KMS-11 (cell line): ENCODE measurements around the gene ANK3.

Experiments used
- H2AFZ ChIP-seq: fragments of 200-600 bp; sonication (generic); 2 replicates; pipeline ENCODE4 v1.6.1; 2016; ENCODE audit warnings: antibody characterized with exemption, mixed run types, low read depth
- H3K27ac ChIP-seq: fragments of 200-600 bp; sonication (generic); 2 replicates; pipeline ENCODE4 v1.6.1; 2016; ENCODE audit warnings: mild to moderate bottlenecking, mixed run types
- H3K27me3 ChIP-seq: fragments of 200-600 bp; sonication (generic); 2 replicates; pipeline ENCODE4 v1.6.1; 2017; ENCODE audit warnings: mild to moderate bottlenecking, low read depth, mixed run types, moderate library complexity; ENCODE audit not compliant: insufficient read depth
- H3K36me3 ChIP-seq: fragments of 200-600 bp; sonication (generic); 2 replicates; pipeline ENCODE4 v1.6.1; 2017; ENCODE audit warnings: mild to moderate bottlenecking, mixed run types; ENCODE audit not compliant: insufficient read depth
- H3K4me1 ChIP-seq: fragments of 200-600 bp; sonication (generic); 2 replicates; pipeline ENCODE4 v1.6.1; 2016; ENCODE audit warnings: mild to moderate bottlenecking, low read depth, mixed run types; ENCODE audit not compliant: poor library complexity, severe bottlenecking
- H3K4me2 ChIP-seq: fragments of 200-600 bp; sonication (generic); 2 replicates; pipeline ENCODE4 v1.7.0; 2016; ENCODE audit warnings: mild to moderate bottlenecking, mixed run types
- H3K4me3 ChIP-seq: fragments of 200-600 bp; sonication (generic); IDR thresholded peaks from 2 replicates; pipeline ENCODE4 v1.6.1; 2017; ENCODE audit warnings: low read depth, low read length, mixed read lengths; ENCODE audit not compliant: insufficient read depth
- H3K79me2 ChIP-seq: fragments of 200-600 bp; sonication (generic); 2 replicates; pipeline ENCODE4 v1.6.1; 2016; ENCODE audit warnings: low read depth, mixed run types; ENCODE audit not compliant: insufficient read depth
- H3K9ac ChIP-seq: fragments of 200-600 bp; sonication (generic); 2 replicates; pipeline ENCODE4 v1.6.1; 2016; ENCODE audit warnings: mild to moderate bottlenecking, mixed run types
- H4K20me1 ChIP-seq: fragments of 200-600 bp; sonication (generic); 2 replicates; pipeline ENCODE4 v1.6.1; 2016; ENCODE audit warnings: mild to moderate bottlenecking, mixed run types; ENCODE audit not compliant: insufficient read depth
- CTCF ChIP-seq: fragments of 200-600 bp; sonication (generic); conservative IDR thresholded peaks from 2 replicates; pipeline ENCODE4 v1.6.1; 2017; ENCODE audit warnings: low read depth, mild to moderate bottlenecking, antibody characterized with exemption, low read length, moderate library complexity, mixed read lengths

The ANK3 gene

GRCh38 chr10:60413306-60414012, 23.8 kb upstream of the ANK3 start:
- Histone ChIP-seq H4K20me1 (peaks cover 51% of the 10 kb centered on the region), H3K79me2 (peaks cover 99% of the 10 kb centered on the region), H3K9ac (no peak overlapping the region), H3K4me1 (peaks cover 21% of the 10 kb centered on the region), H3K36me3 (no peaks in the 10 kb centered on the region), H3K27ac (no peak overlapping the region), H2AFZ (no peak overlapping the region), H3K27me3 (no peaks in the 10 kb centered on the region), H3K4me2 (no peak overlapping the region), H3K4me3 (no peak overlapping the region)
- TF ChIP-seq CTCF = no peak

GRCh38 chr10:60410970-60411369, 21.3 kb upstream of the ANK3 start:
- no peaks in the 10 kb centered on the region for H3K36me3 ChIP-seq
- peaks cover 15% of the 10 kb centered on the region for H3K4me1 ChIP-seq
- H3K79me2 ChIP-seq = peaks cover 100% of the 10 kb centered on the region
- H3K27ac ChIP-seq = no peak overlapping the region
- no peak overlapping the region for H3K4me3 ChIP-seq
- H2AFZ ChIP-seq = no peak overlapping the region
- H3K4me2 ChIP-seq = no peak overlapping the region
- H3K27me3 ChIP-seq = no peaks in the 10 kb centered on the region
- H3K9ac ChIP-seq = no peak overlapping the region
- TF ChIP-seq CTCF = no peak
- H4K20me1 ChIP-seq = peaks cover 45% of the 10 kb centered on the region

GRCh38 chr10:60409202-60409601, 19.5 kb upstream of the ANK3 start:
- Histone ChIP-seq H3K4me2 (no peak overlapping the region), H4K20me1 (peaks cover 52% of the 10 kb centered on the region), H3K27me3 (no peaks in the 10 kb centered on the region), H3K27ac (no peak overlapping the region), H3K36me3 (no peaks in the 10 kb centered on the region; the same call in 1 of the 2 replicates), H3K4me1 (peaks cover 14% of the 10 kb centered on the region), H3K4me3 (no peak overlapping the region), H3K9ac (no peak overlapping the region), H3K79me2 (peaks cover 100% of the 10 kb centered on the region), H2AFZ (no peak overlapping the region)
- TF ChIP-seq CTCF = no peak

DNA sequence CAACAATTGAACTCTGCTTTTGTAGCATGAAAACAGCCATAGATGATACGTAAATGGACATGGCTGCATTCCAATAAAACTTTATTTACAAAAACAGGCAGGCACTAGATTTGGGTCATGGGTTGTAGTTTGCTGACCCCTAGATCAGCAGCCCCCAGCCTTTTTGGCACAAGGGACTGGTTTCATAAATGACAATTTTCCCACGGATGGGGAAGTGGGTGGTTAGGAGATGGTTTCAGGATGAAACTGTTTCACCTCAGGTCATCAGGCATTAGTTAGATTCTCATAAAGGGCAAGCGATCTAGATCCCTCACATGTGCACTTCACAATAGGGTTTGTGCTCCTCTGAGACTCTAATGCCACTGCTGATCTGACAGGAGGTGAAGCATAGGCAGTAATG, 16.5 kb upstream of the ANK3 start:
- H3K27me3 ChIP-seq = no peaks in the 10 kb centered on the region
- no peak overlapping the region for H2AFZ ChIP-seq
- TF ChIP-seq CTCF = no peak
- H3K9ac ChIP-seq = no peak overlapping the region
- no peak overlapping the region for H3K27ac ChIP-seq
- H3K36me3 ChIP-seq = no peaks in the 10 kb centered on the region; the same call in 1 of the 2 replicates
- H4K20me1 ChIP-seq = peaks cover 58% of the 10 kb centered on the region
- no peak overlapping the region for H3K4me3 ChIP-seq
- peaks cover 36% of the 10 kb centered on the region for H3K4me1 ChIP-seq
- peaks cover 100% of the 10 kb centered on the region for H3K79me2 ChIP-seq
- H3K4me2 ChIP-seq = no peak overlapping the region
